ENCODE measurements around the gene CASR.

The CASR gene

GRCh38 chr3:122208579-122208978, 25.1 kb downstream of the CASR start:
- DNase-seq, result no peak
- intact Hi-C loops (cut with DNase I), result no loop called here

DNA sequence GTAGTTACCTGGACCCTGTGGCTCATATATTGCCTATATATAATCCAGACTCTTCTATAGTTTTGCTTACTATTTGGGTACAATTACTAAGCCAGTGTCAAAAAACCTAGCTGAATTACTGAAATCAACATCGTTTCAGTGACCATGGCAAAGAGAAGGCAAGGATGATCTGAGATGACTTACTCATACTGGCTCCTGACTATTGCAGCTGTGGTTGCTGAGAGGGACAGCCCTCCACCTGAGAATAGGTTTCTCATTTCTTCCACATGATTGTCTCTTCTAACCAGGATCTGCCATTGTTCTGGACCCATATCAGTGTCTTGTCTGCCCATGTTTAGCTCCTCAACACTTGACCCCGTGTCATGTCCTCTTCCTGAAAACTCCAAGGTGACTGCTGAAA, 30.2 kb downstream of the CASR start:
- intact Hi-C loops (cut with DNase I), result no loop called here

GRCh38 chr3:122214711-122215110, 31.2 kb downstream of the CASR start:
- no peak for DNase-seq
- intact Hi-C loops (cut with DNase I), result no loop called here

More for the DNA sequence above, 30.2 kb downstream of the CASR start:
- DNase-seq, result no peak

DNA sequence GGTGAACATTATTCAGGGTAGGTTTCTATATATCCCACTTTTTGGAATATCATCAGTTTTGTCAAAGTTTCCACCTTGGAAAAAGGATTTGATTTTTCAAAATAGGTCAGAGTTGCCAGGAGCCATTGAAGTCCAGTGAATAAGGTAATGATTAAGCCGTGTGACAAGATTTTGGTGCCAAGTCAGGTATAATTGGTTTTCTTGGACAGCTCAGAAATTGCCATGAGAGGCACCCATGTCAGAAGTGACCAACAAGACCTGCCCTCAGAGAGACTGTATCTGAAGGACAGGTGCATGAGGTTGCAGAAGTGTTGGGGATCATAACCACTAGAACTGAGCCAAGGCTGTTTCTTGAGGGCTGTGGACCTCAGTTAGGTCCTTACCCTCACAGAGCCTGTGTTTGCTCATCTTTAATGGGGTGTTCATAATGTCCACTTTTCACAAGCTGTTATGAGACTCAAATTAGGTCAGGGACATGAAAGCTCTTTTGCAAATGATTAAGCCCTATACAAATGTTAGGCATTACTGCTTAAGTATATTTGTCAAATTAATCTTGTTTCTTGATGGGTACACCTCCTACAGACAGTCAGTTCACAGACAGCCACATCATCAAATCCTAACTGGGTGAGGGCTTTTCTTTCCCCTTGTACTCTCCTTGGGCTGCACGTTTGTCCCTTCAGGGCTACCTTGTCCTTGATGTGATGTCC, 32.3 kb downstream of the CASR start:
- intact Hi-C loops (cut with DNase I), result no loop called here
- no peak for DNase-seq

- intact Hi-C loops (cut with DNase I), result no loop called here
- no peak for DNase-seq
These were observed 34.4 kb downstream of the CASR start for GRCh38 chr3:122217901-122218300.

DNA sequence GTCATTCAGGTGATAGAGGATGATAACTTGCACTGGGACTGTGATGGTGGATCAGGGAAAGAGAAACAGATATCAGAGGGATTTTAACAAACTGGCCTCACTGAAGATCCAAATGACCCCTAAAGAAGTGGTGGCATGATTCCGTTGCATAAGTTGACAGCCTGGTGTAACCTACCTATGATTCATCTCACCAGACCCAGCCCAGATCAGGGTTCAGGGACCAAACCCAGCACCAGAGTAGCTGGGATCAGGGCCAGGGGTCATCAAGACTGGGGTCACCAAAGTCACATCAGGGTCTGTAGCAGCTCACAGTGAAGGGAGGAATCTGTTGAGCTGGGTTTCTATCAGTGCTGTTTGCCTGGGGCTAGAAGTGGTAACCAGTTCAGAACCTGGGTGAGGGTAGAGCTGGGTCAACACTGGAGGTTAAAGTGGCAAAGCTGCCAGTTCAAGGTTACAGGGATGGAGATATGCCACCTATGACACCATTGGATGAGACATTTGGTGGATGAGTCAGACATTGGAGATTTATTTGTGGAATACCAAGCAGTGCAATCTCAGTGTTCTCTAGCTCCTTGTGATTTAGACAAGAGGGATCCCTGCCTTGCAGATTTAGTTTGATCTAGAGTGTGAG, 35.9 kb downstream of the CASR start:
- no peak for DNase-seq
- intact Hi-C loops (cut with DNase I), result no loop called here

GRCh38 chr3:122227036-122227781, 43.7 kb downstream of the CASR start:
- intact Hi-C loops (cut with DNase I), result no loop called here
- peak in 1 of 10 donors; percentile 78 for DNase-seq

GRCh38 chr3:122230174-122230573, 46.7 kb downstream of the CASR start:
- DNase-seq, result peak in 1 of 10 donors; percentile 67
- intact Hi-C loops (cut with DNase I), result no loop called here

DNA sequence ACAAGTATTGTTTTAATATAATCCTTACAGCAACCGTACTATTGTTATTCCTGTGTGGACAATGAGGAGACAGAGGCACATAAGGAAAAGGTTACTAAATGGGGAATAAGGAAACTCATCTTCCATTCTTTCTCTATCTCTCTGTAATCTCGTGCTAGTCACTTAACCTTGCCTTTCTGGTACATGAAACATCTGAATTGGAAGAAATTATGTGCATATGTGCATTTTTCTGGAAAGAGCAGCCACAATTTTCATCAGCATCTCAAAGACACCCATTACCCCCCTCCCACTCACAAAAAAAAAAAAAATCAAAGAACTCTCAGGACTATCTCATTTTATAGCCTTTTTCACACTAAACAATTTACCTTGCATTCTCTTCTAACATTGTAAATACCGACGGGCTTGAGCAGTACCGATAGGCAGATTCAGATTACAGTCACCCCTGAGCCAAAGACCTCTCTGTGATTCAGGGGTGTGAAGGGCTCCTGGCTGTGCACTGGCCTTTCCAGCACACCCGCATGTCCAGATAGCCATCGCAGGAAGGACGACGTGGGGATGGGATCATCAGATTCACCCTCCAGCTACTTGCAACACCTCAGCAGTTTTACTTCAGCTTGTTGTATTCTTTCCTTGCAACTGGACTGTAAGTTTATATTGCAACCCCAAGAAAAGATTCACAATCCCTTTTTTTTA, 48.1 kb downstream of the CASR start:
- DNase-seq, result no peak
- intact Hi-C loops (cut with DNase I), result no loop called here

- DNase-seq, result no peak
- intact Hi-C loops (cut with DNase I), result no loop called here
These were observed 49.0 kb downstream of the CASR start for GRCh38 chr3:122232485-122232884.

GRCh38 chr3:122233101-122233952, 49.9 kb downstream of the CASR start:
- no peak for DNase-seq
- intact Hi-C loops (cut with DNase I), result no loop called here

DNA sequence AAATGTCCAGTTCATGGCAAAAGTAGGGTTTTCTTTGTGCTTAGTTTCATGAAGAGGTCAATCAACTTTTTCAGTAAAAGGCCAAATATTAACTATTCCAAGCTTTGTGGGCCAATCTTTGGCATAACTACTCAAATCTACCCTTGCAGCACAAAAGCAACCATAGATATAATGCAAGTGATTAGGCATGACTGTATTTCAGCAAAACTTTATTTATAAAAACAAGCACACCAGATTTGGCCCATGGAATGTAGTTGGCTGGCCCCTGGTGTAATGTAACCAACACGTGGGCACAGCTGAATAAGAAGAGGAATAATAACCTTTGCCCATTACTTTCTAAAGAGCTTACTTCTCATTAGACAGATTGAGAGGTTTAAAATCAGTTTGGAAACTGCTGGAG, 50.6 kb downstream of the CASR start:
- no peak for DNase-seq
- intact Hi-C loops (cut with DNase I), result no loop called here

- intact Hi-C loops (cut with DNase I), result no loop called here
- DNase-seq, result no peak
These were observed 51.7 kb downstream of the CASR start for GRCh38 chr3:122235147-122235546.

DNA sequence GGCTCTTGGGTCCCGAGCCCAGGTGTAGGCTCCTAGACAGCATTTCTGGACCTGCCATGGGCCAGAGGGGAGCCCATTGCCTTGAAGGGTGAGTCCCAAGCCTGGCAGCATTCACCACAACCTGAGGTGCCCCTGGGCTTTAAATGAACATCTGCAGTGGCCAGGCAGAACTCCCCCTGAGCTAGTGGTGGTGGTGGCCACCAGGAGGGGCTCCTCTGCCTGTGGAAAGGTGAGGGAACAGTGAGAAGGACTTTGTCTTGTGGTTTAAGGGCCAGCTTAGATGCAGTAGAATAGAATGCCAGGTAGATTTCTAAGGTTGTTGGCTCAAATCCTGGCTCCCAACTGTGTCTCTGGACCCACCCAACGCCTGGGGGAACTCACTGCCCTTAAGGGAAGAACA, 55.6 kb downstream of the CASR start:
- intact Hi-C loops (cut with DNase I), result no loop called here
- DNase-seq, result peak in 1 of 10 donors; percentile 68

DNA sequence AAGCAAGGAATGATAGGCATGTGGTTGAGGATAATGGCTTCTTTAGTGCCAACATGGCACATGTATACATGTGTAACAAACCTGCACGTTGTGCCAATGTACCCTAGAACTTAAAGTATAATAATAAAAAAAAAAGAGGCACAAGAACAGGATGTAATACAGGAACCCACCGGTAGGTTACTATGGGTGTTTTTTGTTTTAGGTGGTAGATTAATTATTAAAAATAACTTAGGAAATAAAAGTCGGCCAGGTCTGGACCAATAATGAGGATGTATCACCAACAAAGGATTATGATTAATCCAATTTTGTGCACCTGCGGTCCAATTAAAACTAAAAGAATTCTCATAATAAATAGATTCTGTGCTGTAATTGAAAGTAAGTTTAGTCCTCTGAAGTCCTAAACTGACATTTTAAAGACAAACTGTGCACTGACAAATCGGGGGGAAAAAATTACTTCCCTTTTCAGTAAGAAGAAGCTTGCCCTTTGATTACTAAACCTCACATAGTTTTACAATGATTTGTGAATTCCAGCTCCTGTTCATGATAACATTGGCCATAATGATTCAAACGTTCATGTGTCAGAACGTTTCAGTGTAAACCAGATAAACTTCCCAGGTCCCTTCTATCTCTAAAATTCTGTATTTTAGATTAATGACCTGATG, 62.2 kb downstream of the CASR start:
- DNase-seq, result no peak
- intact Hi-C loops (cut with DNase I), result no loop called here

DNA sequence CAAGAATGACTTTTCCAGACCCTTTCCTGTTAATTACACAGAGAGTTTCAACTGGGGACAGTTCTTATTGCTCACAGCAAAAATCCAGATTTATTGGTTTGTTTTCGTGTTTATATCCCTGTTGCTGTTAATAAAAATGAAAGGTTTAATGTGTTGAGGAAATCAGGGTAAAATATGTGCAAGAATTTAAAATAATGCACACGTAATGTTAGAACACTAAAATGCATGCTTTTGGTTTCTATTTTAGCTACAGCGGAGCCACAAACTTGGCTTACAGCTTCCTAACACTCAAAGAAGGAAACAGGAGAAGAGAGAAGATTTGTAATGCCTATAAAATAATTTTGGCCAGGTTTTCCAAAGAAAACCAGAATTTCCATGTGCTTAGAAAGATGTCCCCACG, 62.7 kb downstream of the CASR start:
- intact Hi-C loops (cut with DNase I), result no loop called here
- DNase-seq, result no peak

- intact Hi-C loops (cut with DNase I), result no loop called here
These were observed 63.8 kb downstream of the CASR start for GRCh38 chr3:122247087-122247824.

GRCh38 chr3:122247825-122248185, 64.3 kb downstream of the CASR start:
- intact Hi-C loops (cut with DNase I), result no loop called here
- no peak for DNase-seq

More at GRCh38 chr3:122247087-122247824, 63.8 kb downstream of the CASR start:
- no peak for DNase-seq

DNA sequence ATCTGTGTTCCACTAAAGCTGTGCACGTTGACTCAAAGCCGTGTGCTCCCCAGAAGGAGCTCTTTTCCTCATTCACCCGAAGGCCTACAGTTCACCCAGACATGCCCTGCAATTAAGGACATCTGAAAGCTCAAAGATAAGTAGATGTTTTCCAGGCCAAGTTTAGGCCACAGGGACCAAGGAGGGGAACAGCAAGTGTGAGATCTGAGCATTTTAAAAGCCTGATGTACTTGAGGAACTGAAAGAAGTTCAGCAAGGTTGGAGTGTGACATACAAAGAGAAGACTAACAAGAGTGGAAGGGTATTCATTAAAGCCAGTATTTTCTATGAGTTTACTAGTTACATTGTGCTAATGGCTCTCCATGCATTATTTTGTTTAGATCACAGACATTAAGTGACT, 68.0 kb downstream of the CASR start:
- intact Hi-C loops (cut with DNase I), result no loop called here
- DNase-seq, result no peak
